GM23338 (cell line): ENCODE measurements around the gene MYO5B. TPM values are rescaled to one million over a fixed set of nuclear protein-coding genes. Genes with fewer than 3 reads are reported as not detected.

ENCODE experiments used
- ATAC-seq: fragments of 200-7000 bp; cut with Tn5 transposase; 3 replicates; pipeline ENCODE4 v1.9.1; 2020
- DNase-seq: peaks from one replicate; pipeline ENCODE4 v3.0.0-alpha.2; 2015; ENCODE audit warnings: low spot score
- H2AFZ ChIP-seq: fragments of 200-600 bp; sonication (generic); 2 replicates; pipeline ENCODE4 v1.8.0; 2016; ENCODE audit warnings: antibody characterized with exemption, mild to moderate bottlenecking, moderate library complexity
- H3F3A ChIP-seq: fragments of 200-600 bp; sonication (generic); replicated peaks from 2 replicates; pipeline ENCODE4 v1.8.0; 2017; ENCODE audit warnings: antibody characterized with exemption, mixed run types, low read depth
- H3K27ac ChIP-seq: fragments of 200-600 bp; sonication (generic); 2 replicates; pipeline ENCODE4 v1.6.1; 2016; ENCODE audit warnings: low read depth
- H3K27me3 ChIP-seq: fragments of 200-600 bp; sonication (generic); 2 replicates; pipeline ENCODE4 v1.8.0; 2016; ENCODE audit warnings: mild to moderate bottlenecking, mixed run types, moderate library complexity; ENCODE audit not compliant: insufficient read depth
- H3K36me3 ChIP-seq: fragments of 200-600 bp; sonication (generic); 2 replicates; pipeline ENCODE4 v1.8.0; 2016; ENCODE audit warnings: mild to moderate bottlenecking; ENCODE audit not compliant: insufficient read depth
- H3K4me1 ChIP-seq: fragments of 200-600 bp; sonication (generic); 2 replicates; pipeline ENCODE4 v1.8.0; 2016; ENCODE audit warnings: mild to moderate bottlenecking, moderate library complexity; ENCODE audit not compliant: insufficient read depth
- H3K4me2 ChIP-seq: fragments of 200-600 bp; sonication (generic); 2 replicates; pipeline ENCODE4 v1.7.1; 2017; ENCODE audit warnings: mixed run types
- H3K4me3 ChIP-seq: fragments of 200-600 bp; sonication (generic); 2 replicates; pipeline ENCODE4 v1.6.1; 2016; ENCODE audit warnings: mixed run types
- H3K79me2 ChIP-seq: fragments of 200-600 bp; sonication (generic); replicated peaks from 2 replicates; pipeline ENCODE4 v1.8.0; 2017; ENCODE audit warnings: mild to moderate bottlenecking; ENCODE audit not compliant: insufficient read depth
- H3K9me2 ChIP-seq: fragments of 200-600 bp; sonication (generic); 2 replicates; pipeline ENCODE4 v1.8.0; 2017; ENCODE audit not compliant: insufficient read depth
- H4K20me1 ChIP-seq: fragments of 200-600 bp; sonication (generic); replicated peaks from 2 replicates; pipeline ENCODE4 v1.8.0; 2017; ENCODE audit warnings: mild to moderate bottlenecking; ENCODE audit not compliant: insufficient read depth
- H3K27ac Mint-ChIP-seq: 2 replicates; pipeline ENCODE4 v1.8.0; 2020; ENCODE audit warnings: inconsistent platforms, mild to moderate bottlenecking, moderate library complexity, mixed read lengths
- H3K27me3 Mint-ChIP-seq: 3 replicates; pipeline ENCODE4 v1.8.0; 2022; ENCODE audit warnings: low read depth, mild to moderate bottlenecking, moderate library complexity, mixed read lengths, inconsistent platforms; ENCODE audit not compliant: insufficient read depth, poor library complexity
- H3K36me3 Mint-ChIP-seq: 3 replicates; pipeline ENCODE4 v1.8.0; 2021; ENCODE audit warnings: low read depth, mild to moderate bottlenecking, inconsistent platforms, moderate library complexity, mixed read lengths
- H3K4me1 Mint-ChIP-seq: 3 replicates; pipeline ENCODE4 v1.8.0; 2020; ENCODE audit warnings: mild to moderate bottlenecking, inconsistent platforms, mixed read lengths
- H3K4me3 Mint-ChIP-seq: 3 replicates; pipeline ENCODE4 v1.8.0; 2021; ENCODE audit warnings: moderate library complexity, mild to moderate bottlenecking, inconsistent platforms, mixed read lengths
- H3K9me3 Mint-ChIP-seq: 3 replicates; pipeline ENCODE4 v1.8.0; 2020; ENCODE audit warnings: moderate library complexity, mild to moderate bottlenecking, inconsistent platforms, mixed read lengths
- CREB1 ChIP-seq: fragments of 250-450 bp; sonication (Bioruptor Pico); IDR thresholded peaks from 2 replicates; pipeline ENCODE4 v1.5.0; 2020; ENCODE audit warnings: low read depth, mild to moderate bottlenecking, moderate library complexity
- CTCF ChIP-seq, 2 experiments: fragments of 200-600 bp in 1 of 2; sonication (generic) in 1 of 2; conservative IDR thresholded peaks; 2 replicates each; pipeline versions ENCODE4 v1.5.1 to v1.6.1; 2016 to 2017; ENCODE audit warnings: antibody characterized with exemption in 2 of 2, low read depth in 2 of 2, mild to moderate bottlenecking in 2 of 2, moderate library complexity in 1 of 2
- ETS1 ChIP-seq: IDR thresholded peaks from 2 replicates; pipeline ENCODE4 v1.6.1; 2016; ENCODE audit warnings: antibody characterized with exemption
- EZH2 ChIP-seq: fragments of 200-600 bp; sonication (generic); IDR thresholded peaks from one replicate; pipeline ENCODE4 v1.8.0; 2017; ENCODE audit warnings: antibody characterized with exemption, mild to moderate bottlenecking, low read depth; ENCODE audit not compliant: unreplicated experiment
- EZH2phosphoT487 ChIP-seq: fragments of 200-600 bp; sonication (generic); IDR thresholded peaks from one replicate; pipeline ENCODE4 v1.8.1; 2018; ENCODE audit warnings: antibody characterized with exemption; ENCODE audit not compliant: unreplicated experiment
- NANOG ChIP-seq: IDR thresholded peaks from 2 replicates; pipeline ENCODE4 v1.6.1; 2016; ENCODE audit warnings: antibody characterized with exemption, borderline replicate concordance
- POLR2AphosphoS5 ChIP-seq: IDR thresholded peaks from 2 replicates; pipeline ENCODE4 v1.6.1; 2016; ENCODE audit warnings: antibody characterized with exemption, low read depth
- STAT1 ChIP-seq: IDR thresholded peaks from one replicate; pipeline ENCODE4 v1.6.1; 2016; ENCODE audit warnings: antibody characterized with exemption; ENCODE audit not compliant: unreplicated experiment
- ZNF462 ChIP-seq: fragments of 250-450 bp; sonication (Bioruptor Pico); IDR thresholded peaks from 2 replicates; pipeline ENCODE4 v1.5.0; 2020; ENCODE audit warnings: mild to moderate bottlenecking, moderate library complexity
- polyA plus RNA-seq: library from polyadenylated mRNA; unstranded; fragments of >200 nt; fragmentation: Nextera tagmentation; extraction: Ambion mirVana; gene quantifications from 2 replicates; pipeline ENCODE4 v1.2.1, GENCODE V29; 2016
- total RNA-seq: library from RNA; depleted of rRNA; stranded (reverse); fragments of >200 nt; shearing (Covaris generic); gene quantifications from 2 replicates; pipeline ENCODE4 v1.2.3, GENCODE V29; 2014

The MYO5B gene
- total and polyA plus RNA-seq, 2 experiments from 2014 or later, result 3.2 to 19.1 TPM

GRCh38 chr18:50042611-50043010 lies 152.3 kb downstream of the MYO5B start:
- Histone ChIP-seq H3F3A (no peaks in the 10 kb centered on the region), H3K4me2 (no peak overlapping the region), H3K9me2 (no peaks in the 10 kb centered on the region), H3K4me1 (no peaks in the 10 kb centered on the region), H3K4me3 (no peak overlapping the region), H3K27me3 (no peaks in the 10 kb centered on the region), H2AFZ (no peak overlapping the region), H3K79me2 (no peaks in the 10 kb centered on the region), H4K20me1 (0 out of 2 replicates have a peak, but pooled peaks cover 3% of the 10 kb centered on the region), H3K36me3 (no peaks in the 10 kb centered on the region), H3K27ac (no peak overlapping the region)
- Mint-ChIP-seq H3K4me3 (no peak overlapping the region), H3K36me3 (no peaks in the 10 kb centered on the region), H3K9me3 (no peaks in the 10 kb centered on the region), H3K4me1 (peaks cover 2% of the 10 kb centered on the region; the same call in 2 of the 3 replicates), H3K27me3 (peaks cover 4% of the 10 kb centered on the region), H3K27ac (no peak overlapping the region)
- peak; percentile 70 for ATAC-seq
- DNase-seq, result peak; percentile 30
- no peak for TF ChIP-seq POLR2AphosphoS5
- no peak for TF ChIP-seq ETS1
- no peak for TF ChIP-seq EZH2phosphoT487
- TF ChIP-seq EZH2, result no peak

- H3F3A ChIP-seq, result no peaks in the 10 kb centered on the region
- H3K27ac ChIP-seq, result no peak overlapping the region
- no peaks in the 10 kb centered on the region for H3K9me3 Mint-ChIP-seq
- H3K36me3 Mint-ChIP-seq, result no peaks in the 10 kb centered on the region
- DNase-seq (no peak), ATAC-seq (no peak)
- H3K27ac Mint-ChIP-seq, result no peak overlapping the region
- no peak overlapping the region for H3K4me3 ChIP-seq
- peaks cover 3% of the 10 kb centered on the region for H3K27me3 Mint-ChIP-seq
- H3K4me3 Mint-ChIP-seq, result no peak overlapping the region
- 0 out of 2 replicates have a peak, but pooled peaks cover 3% of the 10 kb centered on the region for H4K20me1 ChIP-seq
- no peak overlapping the region for H2AFZ ChIP-seq
- no peak overlapping the region for H3K4me2 ChIP-seq
- no peaks in the 10 kb centered on the region for H3K27me3 ChIP-seq
- no peaks in the 10 kb centered on the region for H3K36me3 ChIP-seq
- peaks cover 2% of the 10 kb centered on the region; the same call in 2 of the 3 replicates for H3K4me1 Mint-ChIP-seq
- no peaks in the 10 kb centered on the region for H3K4me1 ChIP-seq
- no peaks in the 10 kb centered on the region for H3K9me2 ChIP-seq
- no peaks in the 10 kb centered on the region for H3K79me2 ChIP-seq
- TF ChIP-seq NANOG (no peak), EZH2 (no peak), STAT1 (no peak), POLR2AphosphoS5 (no peak), ZNF462 (CRISPR knock-in tag) (no peak), ETS1 (no peak), CREB1 (CRISPR knock-in tag) (no peak), CTCF (conservative IDR thresholded peaks at IDR 0.05; ENCODE audit: low read depth in 2 of 2) (no peak)
These were observed 155.2 kb downstream of the MYO5B start for GRCh38 chr18:50039746-50040145.
